CD4-positive, alpha-beta T cell treated with Interferon gamma for 1 hour (primary cell): ENCODE measurements around the gene BPI.
"Not testable (repeated sequence)": the region's sequence is repeated elsewhere in the genome, so short reads cannot be mapped to it uniquely, and the experiment has no call there.

Source experiments
- DNase-seq: peaks from one replicate; pipeline ENCODE4 v3.0.0-alpha.2; 2020

BPI gene

DNA sequence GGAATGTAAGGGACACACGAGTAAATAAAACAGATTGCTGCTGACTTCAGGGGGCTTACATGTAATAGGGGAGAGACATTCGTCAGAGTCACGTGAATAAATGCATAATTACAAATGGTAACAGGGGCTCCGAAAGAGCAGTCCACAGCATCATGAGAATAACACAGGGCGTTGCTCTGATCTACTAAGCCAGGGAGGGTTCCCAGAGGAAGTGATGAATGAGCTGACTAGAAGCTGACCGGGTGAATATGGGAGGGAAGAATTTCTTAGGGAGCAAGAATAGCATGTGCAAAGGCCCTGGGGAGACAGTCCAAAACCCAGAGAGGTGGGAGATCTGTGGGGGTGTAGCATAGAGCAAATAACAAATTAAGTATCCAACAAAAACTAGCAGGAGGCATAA is 2.4 kb downstream of the BPI start:
- DNase-seq = no peak

GRCh38 chr20:38307371-38308046 is 3.6 kb downstream of the BPI start:
- no peak for DNase-seq

DNA sequence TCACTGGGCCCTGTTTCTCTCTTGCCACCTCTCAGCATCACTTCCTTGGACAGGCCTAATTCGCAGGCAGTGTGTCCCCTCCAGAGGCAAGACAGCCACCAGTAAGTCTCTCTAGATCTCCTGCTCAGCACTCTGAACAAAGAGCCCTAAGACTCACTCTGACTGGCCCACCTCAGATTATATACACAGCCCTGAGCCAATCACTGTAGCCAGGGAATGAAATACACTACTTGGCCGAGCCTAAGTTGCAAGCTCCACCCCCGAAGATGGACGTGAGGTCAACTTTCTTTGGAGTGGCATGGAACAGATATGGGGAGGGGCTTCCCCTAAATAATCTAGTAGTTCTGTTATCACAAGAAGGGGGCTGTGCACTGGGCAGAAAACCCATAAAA is 4.1 kb downstream of the BPI start:
- DNase-seq = no peak

GRCh38 chr20:38308447-38308846 is 4.5 kb downstream of the BPI start:
- DNase-seq = no peak

DNA sequence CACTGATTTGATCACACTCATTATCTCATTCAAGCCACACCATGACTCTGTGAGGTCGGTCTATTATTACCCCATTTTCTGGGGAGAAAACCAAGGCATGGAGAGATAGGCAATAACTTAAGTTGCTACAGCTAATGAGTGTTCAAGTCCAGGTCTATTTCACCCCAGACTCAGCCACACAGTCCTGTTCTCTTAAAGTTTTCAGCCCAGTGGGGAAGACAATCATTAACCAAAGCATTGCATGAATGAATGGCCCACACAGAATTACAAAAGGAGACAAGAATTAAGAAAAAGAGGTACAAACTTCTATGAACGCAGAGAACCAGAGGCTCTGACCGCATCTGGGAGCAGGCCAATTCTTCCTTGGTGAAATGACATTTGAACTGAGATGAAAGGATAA is 7.1 kb downstream of the BPI start:
- no peak for DNase-seq

- no peak for DNase-seq
These were observed 7.5 kb downstream of the BPI start for GRCh38 chr20:38311491-38311890.

- DNase-seq = no peak
These were observed 9.7 kb downstream of the BPI start for GRCh38 chr20:38313676-38314075.

GRCh38 chr20:38314350-38314749 is 10.4 kb downstream of the BPI start:
- not testable (repeated sequence) for DNase-seq

- no peak for DNase-seq
These were observed 11.5 kb downstream of the BPI start for GRCh38 chr20:38315290-38315966.

GRCh38 chr20:38316341-38316740 is 12.4 kb downstream of the BPI start:
- DNase-seq = no peak

- no peak for DNase-seq
These were observed 13.5 kb downstream of the BPI start for GRCh38 chr20:38317422-38317821.

DNA sequence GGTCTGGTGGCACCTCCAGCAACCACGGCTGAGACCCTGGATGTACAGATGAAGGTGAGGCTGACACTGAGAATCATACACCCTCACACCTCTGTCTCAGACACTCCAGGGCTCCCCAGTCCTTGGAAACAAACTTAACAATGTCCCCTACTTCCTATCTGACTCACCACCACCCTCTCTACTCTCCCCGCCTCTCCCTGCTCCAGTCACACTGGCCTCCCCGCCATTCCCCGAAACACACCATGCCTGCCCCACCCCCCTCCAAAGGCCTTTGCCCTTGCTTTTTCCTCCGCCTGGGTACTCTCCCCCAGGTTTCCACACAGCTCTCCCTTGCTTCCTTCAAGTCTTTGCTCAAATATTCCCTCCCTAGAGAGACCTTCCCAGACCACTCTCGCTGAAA is 16.3 kb downstream of the BPI start:
- no peak for DNase-seq

- no peak for DNase-seq
These were observed 18.1 kb downstream of the BPI start for GRCh38 chr20:38321959-38322598.

GRCh38 chr20:38324159-38324558 is 20.2 kb downstream of the BPI start:
- DNase-seq = no peak

DNA sequence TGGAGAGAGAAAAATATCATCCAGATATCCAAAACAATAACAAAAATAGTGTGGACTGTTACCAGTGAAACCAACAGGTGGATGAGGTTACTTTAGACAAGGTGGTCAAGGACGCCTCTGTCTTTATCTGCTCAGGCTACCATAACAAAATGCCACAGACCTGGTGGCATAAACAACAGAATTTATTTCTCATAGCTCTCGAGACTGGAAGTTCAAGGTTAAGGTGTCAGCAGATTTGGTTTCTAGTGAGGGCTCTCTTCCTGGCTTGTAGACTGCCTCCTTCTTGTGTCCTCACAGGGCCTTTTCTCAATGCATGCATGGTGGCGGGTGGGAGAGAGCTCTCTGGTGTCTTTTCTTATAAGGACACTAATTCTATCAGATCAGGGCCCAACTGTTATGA is 21.2 kb downstream of the BPI start:
- DNase-seq = no peak

GRCh38 chr20:38325905-38326304 is 21.9 kb downstream of the BPI start:
- DNase-seq = no peak

DNA sequence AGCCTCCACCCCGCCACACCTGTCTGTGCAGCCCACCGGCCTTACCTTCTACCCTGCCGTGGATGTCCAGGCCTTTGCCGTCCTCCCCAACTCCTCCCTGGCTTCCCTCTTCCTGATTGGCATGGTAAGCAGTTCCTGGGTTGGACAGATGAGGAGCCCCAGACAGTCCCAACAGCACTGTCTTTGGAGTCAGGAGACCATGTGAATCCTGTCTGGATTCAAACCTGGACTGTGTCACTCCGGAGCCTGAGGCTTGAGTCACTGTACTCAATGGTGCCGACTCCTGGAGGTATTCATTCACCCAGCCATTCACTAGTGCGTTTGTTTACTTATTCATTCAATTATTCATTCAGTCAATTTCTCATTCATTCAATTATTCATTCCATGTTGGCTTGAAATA is 22.4 kb downstream of the BPI start:
- DNase-seq = no peak

DNA sequence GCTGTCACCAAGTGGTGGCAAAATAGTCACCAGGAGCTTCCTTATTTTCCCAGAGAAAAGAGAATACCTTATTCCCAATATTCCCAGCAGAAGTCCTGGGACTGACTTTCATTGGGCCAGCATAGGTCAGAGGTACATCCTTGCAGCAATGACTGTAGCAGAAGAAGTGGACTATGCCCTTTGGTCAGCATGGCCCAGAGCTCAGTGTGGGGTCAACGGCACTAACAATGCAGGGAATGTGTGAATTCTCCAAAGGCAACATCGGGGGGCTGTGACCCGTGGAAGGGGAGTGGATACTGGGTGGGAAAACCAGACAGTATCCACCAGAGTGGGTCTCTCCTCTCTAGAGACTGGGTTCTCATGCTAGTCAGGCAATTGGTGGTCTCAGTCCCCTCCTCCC is 26.7 kb downstream of the BPI start:
- DNase-seq = no peak

DNA sequence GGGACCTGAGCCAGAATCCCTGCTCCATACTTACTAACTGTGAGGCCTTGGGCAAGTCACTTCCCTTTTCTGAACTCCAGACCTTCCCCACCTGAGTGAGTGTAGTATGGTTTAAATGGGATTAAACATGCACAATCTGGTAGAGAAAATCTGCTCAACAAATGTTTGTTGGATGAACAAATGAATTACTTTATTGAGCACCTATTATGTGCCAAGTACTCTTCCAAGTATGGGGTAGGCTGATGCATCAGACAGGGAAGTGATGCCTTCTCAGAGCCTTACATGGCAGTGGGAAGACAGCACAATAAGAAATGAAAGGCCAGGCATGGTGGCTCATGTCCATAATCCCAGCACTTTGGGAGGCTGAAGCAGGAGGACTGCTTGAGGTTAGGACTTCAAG is 27.3 kb downstream of the BPI start:
- DNase-seq = no peak

DNA sequence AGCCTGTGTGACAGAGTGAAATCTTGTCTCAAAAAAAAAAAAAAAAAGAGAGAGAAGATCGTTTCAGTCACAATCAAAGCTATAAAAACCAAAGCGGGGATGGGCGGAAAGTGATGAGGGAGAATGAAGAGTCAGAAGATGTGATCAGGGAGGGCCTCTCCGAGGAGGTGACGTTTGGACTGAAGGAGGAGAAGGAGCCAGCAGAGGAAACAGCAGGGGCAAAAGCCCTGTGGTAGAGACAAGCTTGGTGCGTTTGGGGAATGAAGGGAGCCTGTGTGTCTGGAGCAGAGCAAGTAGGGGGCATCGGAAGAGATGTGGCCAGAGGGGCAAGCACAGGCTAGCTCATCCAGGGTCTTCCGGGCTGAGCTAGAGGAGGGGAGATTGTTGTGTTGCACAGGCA is 27.9 kb downstream of the BPI start:
- no peak for DNase-seq

DNA sequence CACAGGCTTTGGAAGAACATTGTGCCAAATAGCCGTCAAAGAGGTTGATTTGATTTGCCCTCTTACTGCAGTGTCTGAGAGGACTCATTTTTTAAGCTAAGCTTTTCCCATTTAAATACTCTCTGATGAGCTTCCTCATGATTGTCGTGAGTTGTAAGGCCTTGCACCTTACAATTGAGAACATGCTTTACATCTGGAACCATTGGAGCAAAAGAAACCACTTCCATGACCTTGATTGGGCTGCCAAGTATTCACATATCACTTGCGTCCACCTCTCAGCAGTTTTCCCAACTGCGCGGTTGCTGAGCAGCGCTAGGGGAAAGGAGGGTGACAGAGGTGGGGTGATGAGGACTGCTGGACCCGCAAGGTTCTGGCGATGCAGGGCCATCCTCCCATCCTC is 30.1 kb downstream of the BPI start:
- no peak for DNase-seq

GRCh38 chr20:38336726-38337125 is 32.8 kb downstream of the BPI start:
- no peak for DNase-seq

GRCh38 chr20:38337561-38338140 is 33.7 kb downstream of the BPI start:
- DNase-seq = no peak

DNA sequence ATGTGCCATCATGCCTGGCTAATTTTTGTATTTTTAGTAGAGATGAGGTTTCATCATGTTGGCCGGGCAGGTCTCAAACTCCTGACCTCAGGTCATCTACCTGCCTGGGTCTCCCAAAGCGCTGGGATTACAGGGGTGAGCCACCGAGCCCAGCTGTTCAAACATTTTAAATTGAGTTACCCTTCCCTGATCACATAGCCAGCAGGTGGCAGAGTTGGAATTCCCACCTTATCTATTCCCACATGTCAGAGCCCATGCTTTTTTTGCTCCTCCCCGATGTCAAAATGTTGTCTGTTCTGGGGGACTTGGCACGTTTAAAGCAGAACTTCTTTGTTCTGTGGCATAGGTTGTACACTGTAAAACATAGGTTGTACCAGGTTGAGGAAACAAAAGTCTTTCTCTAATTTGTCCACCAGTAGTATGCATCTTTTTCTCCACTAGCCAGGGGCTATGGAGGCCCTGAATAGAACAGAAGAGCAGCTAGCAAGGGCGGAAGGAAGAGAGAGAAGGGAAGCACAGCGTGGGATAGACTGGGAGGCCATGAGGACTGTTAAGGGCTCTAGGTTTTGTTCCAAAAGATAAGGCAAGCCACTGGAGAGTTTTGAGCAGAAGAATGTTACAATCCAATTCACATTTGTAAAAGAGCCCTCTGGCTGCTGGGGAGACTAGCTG is 35.0 kb downstream of the BPI start:
- DNase-seq = no peak
